ENCODE measurements around the gene MAN1C1. TPM values are rescaled to one million over a fixed set of nuclear protein-coding genes. Genes with fewer than 3 reads are reported as not detected.
"Not testable (repeated sequence)": the region's sequence is repeated elsewhere in the genome, so short reads cannot be mapped to it uniquely, and the experiment has no call there.

The MAN1C1 gene
- total RNA-seq, 1 donor from 2014 or later, result 39.4 TPM

GRCh38 chr1:25694167-25695007, 77.8 kb downstream of the MAN1C1 start:
- DNase-seq (ENCODE audit: low spot score) (no peak), ATAC-seq (peak; percentile 46)

GRCh38 chr1:25695090-25695770, 78.6 kb downstream of the MAN1C1 start:
- ATAC-seq (peak; percentile 85), DNase-seq (ENCODE audit: low spot score) (peak; percentile 82)

DNA sequence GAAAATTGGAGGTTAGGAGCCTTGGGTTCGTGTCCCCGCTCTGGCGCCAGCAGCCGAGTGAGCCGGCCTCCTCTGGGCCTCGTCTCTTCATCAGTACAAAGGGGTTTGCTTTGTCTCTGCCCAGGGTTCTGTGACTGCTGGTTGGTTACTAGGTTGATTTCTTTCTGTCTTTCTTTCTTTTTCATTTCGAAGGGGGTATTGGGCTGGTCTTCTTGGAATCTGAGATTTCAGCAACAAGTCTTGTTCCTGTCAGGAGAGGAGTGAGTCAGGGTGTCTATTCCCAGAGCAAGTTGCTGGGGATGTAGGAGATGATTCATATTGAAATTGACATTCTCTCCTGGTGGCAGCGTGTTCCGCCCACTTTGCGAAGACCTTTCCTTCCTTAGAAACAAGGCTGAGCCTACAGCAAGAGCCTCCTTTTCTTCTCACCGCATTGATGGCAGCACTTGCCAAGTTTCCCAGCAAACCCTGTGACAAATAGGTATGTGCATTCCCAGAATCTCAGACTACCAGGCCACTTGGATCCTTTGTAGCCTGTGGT, 79.2 kb downstream of the MAN1C1 start:
- ATAC-seq (no peak), DNase-seq (ENCODE audit: low spot score) (no peak)

DNA sequence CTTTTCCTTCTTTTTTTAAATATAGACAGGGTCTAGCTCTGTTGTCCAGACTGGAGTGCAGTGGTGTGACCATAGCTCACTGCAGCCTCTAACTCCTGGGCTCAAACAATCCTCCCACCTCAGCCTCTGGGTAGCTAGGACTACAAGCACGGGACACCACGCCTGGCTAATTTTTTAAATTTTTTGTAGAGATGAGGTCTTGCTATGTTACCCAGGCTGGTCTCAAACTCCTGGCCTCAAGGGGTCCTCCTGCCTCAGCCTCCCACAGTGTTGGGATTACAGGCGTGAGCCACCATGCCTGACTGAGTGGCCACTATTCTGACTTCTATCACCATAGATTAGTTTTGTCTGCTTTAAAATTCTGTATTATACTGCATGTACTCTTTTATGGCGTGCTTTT, 80.1 kb downstream of the MAN1C1 start:
- not testable (repeated sequence) for DNase-seq (ENCODE audit: low spot score)

DNA sequence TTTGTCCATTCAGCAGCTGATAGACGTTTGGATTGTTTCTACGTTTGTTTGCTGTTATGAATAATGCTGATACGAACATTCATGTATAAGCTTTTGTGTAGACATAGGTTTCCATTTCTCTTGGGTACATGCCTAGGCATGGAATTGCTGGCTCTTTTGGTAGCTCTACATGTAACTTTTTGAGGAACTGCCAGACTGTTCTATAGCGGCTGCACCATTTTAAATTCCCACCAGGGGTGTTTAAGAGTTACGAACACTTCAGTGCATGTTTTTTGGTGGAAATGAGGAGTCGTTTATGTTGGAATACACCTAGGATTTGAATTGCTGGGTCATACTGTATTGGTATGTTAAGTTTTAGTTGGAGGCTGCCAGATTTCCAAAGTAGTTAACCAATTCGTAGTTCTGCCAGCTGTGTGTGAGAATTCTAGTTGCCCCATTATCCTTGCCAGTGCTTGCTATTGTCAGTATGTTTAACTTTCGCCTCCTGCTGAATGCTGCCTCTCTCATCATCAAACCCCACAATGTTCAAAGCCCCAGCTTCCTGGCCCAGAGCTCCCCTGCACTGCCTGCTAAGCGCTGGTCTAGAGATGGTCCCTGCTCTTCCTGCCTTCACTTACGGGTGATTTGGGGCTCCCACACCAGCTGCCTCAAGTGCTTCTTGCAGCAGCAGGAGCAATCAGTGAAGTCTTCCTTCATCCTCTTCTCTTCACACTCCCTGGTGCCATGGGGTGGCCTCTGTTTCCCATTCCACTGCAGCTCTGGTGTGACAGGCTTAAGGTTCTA, 81.0 kb downstream of the MAN1C1 start:
- no peak for ATAC-seq
- no peak for DNase-seq (ENCODE audit: low spot score)

More for the DNA sequence above, 80.1 kb downstream of the MAN1C1 start:
- ATAC-seq, result not testable (repeated sequence)

GRCh38 chr1:25698252-25698651, 81.7 kb downstream of the MAN1C1 start:
- no peak for DNase-seq (ENCODE audit: low spot score)

DNA sequence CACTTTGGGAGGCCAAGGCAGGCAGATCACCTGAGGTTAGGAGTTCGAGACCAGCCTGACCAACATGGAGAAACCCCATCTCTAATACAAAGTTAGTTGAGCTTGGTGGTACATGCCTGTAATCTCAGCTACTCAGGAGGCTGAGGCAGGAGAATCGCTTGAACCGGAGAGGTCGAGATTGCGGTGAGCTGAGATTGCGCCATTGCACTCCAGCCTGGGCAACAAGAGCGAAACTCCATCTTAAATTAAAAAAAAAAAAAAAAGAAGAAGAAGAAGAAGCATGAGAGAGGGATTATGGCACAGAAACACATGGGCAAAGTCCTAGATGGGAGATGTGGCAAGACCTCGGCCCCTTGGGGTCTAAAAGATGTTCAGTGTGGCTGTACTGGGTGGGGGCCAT, 82.5 kb downstream of the MAN1C1 start:
- ATAC-seq; DNase-seq (ENCODE audit: low spot score): not testable (repeated sequence)

More at GRCh38 chr1:25698252-25698651, 81.7 kb downstream of the MAN1C1 start:
- ATAC-seq, result no peak

DNA sequence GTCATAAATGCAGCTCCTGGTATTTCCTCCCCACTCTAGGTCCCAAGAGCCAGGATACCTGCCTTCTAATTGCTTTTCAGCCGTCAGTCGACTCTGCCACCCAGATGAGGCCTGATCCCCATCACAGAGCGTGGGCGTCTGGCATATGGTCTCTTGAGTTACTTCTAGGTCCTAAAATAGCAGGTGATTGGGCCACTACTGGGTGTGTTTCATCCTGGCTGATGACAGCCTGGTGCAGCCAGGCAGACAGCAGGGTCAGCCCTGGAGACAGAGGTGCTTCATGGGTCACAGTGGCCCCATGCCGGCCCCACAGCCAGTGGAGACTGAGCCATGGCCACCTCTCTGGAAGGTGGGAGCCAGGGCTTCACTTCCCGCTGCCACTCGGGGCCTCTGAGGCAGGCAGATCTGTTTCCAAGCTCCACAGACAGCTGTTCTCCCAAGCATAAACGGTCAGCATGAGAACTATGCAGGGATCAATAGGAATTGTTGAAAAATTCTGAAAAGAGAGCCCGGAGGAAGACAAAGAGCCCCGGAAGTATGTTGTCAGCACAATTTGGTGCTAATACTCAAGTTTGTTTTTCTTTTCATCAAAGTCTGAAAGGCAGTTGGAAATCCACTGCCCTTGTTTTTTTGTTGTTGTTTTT, 83.0 kb downstream of the MAN1C1 start:
- no peak for DNase-seq (ENCODE audit: low spot score)

GRCh38 chr1:25700144-25700523, 83.5 kb downstream of the MAN1C1 start:
- DNase-seq (ENCODE audit: low spot score) (no peak), ATAC-seq (no peak)

More for the DNA sequence above, 83.0 kb downstream of the MAN1C1 start:
- ATAC-seq, result no peak

GRCh38 chr1:25700626-25701025, 84.0 kb downstream of the MAN1C1 start:
- DNase-seq (ENCODE audit: low spot score) (no peak), ATAC-seq (no peak)

- DNase-seq (ENCODE audit: low spot score) (no peak), ATAC-seq (no peak)
Measured at GRCh38 chr1:25701030-25701785, 84.6 kb downstream of the MAN1C1 start.

DNA sequence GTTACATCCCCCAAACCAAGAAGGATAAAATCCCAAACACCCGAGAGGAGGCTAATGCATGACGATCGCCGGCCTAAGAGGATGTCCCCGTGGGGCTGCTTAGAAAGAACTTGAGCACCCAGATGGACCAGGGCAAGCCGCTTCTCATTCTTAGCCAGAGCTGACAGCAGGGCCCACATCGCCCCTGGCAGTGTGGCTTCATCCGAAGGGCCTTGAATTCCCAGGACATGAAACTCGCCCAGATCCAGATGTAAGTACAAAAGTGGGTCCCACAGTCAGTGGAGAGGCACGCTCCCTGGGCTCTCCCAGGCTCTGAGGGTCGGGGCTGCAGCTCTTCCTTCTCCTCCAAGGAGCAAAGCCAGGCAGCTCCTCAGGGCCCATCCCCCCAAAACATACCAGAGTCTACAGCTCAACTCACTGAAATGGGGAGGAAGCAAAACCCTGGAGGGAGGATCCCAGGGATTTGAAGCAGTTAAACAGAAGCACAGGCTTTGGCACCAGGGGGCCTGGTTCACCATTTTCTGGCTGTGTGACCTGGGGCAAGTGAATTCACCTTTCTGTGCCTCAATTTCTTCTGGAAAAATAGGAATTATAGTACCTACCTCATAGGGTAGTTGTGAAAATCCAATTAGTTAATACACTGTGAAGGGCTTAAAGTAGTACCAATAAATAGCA, 85.6 kb downstream of the MAN1C1 start:
- no peak for ATAC-seq

GRCh38 chr1:25703041-25703440, 86.5 kb downstream of the MAN1C1 start:
- DNase-seq (ENCODE audit: low spot score) (no peak), ATAC-seq (no peak)

More for the DNA sequence above, 85.6 kb downstream of the MAN1C1 start:
- no peak for DNase-seq (ENCODE audit: low spot score)

DNA sequence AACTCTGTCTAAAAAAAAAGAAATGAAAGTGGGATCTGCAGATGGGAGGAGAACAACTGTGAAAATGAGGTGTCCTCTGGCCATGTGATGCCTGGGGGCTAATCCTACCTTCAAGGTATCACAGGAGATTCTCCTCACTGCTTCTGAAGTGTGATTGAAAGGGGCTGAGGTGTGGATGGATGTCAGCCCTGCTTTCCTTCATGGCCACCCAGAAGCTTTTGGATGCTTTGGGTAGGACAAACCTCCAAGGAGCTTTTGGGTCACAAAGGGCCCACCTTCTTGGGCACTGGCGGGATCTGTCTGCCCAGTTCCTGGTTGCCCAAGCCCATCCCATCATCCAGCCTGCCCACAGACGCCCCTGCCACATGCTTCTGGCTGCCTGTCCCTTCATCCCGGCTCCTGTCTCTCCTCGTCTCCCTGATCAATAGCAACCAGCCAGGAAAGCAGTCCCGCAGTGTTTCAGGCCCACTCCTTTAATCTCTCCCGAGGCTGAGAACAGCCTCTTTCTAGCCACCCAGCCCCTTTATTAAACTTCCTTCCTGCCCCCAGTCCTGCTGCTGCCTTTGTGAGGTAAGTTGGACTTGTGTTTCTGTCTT, 87.2 kb downstream of the MAN1C1 start:
- ATAC-seq, result no peak
- DNase-seq (ENCODE audit: low spot score), result no peak

- peak; percentile 44 for ATAC-seq
- no peak for DNase-seq (ENCODE audit: low spot score)
Measured at GRCh38 chr1:25704267-25704691, 87.7 kb downstream of the MAN1C1 start.

DNA sequence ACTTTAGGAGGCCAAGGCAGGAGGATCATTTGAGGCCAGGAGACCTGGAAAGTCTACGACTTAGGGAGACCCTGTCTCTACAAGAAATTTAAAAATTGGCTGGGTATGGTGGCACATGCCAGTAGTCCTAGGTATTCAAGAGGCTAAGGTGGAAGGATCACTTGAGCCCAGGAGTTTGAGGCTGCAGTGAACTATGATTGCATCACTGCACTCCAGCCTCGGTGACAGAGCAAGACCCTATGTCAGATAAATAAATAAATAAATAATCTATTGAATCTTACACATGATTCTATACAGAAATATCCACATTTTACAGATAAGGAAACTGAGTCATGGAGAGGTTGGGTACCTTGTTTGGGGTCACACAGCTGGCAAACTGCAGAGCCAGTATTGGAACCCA, 89.1 kb downstream of the MAN1C1 start:
- no peak for DNase-seq (ENCODE audit: low spot score)
- ATAC-seq, result no peak

DNA sequence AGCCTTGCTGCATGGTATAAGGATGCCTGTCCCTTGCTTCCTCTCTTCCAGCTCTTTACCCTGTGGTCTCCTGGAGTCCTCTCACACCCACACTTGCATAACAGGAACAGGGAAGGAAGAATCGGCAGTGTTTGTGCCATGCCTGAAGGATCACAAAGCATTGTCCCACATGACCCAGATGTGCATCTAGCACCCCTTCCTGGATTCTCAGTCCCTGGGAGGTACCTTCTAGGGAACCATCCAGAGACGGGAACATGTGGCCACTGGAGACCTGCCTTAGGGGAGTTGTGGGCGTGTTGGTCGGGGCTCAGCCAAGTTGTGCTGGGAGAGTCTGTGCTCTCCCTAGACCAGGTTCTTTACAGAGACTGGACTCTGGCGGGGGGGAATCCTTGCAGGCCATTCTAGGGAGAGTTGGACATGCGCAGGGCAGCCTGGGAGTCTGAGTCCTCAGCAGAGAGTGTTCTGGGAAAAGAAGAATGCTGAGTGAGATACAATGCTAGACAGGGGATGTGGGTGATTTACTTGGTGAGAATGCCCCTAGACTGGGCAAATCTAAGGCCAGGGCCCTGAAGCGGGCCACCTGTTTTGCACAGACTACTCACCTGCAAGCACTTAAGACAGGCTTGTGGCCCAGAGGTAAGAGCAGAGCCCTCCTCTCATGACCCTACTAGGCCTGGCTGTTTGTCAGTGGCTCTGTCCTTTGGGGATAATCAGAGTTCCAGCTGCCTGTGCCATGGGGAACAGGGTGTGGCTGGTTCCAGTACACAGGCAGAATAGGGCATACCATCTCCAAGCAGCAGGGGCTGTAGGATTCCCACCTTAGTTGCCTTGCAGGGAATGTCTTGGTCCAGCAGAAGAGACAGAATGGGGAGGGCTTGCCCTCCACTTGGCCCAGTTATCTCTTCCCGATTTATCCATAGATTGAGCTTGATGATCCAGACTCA, 89.8 kb downstream of the MAN1C1 start:
- DNase-seq (ENCODE audit: low spot score) (no peak), ATAC-seq (no peak)

Data from left lobe of liver (tissue), 2 donors.